Activated effector memory CD4-positive, alpha-beta T cell treated with Interleukin-2 at 50 U/mL for 16 hours (primary cell): Measurements from ENCODE around the gene EFCC1.
"Not testable (repeated sequence)": the region's sequence is repeated elsewhere in the genome, so short reads cannot be mapped to it uniquely, and the experiment has no call there.

Experiments used
- DNase-seq: peaks from one replicate; pipeline ENCODE4 v3.0.0-alpha.2; 2020

The EFCC1 gene

GRCh38 chr3:129085818-129086217 lies 84.7 kb downstream of the EFCC1 start:
- no peak for DNase-seq

- DNase-seq: no peak
These were observed 86.1 kb downstream of the EFCC1 start for GRCh38 chr3:129087138-129087702.

- not testable (repeated sequence) for DNase-seq
These were observed 86.8 kb downstream of the EFCC1 start for GRCh38 chr3:129087904-129088303.

GRCh38 chr3:129088312-129088711 lies 87.2 kb downstream of the EFCC1 start:
- not testable (repeated sequence) for DNase-seq
